SJSA1 (cell line): ENCODE data around the gene ZNF74. TPM values are rescaled to one million over a fixed set of nuclear protein-coding genes. Genes with fewer than 3 reads are reported as not detected.
A peak's percentile ranks its signal among the peaks of the same experiment; 100 is the strongest.
"Not testable (repeated sequence)": the region's sequence is repeated elsewhere in the genome, so short reads cannot be mapped to it uniquely, and the experiment has no call there.

Source experiments
- DNase-seq, 2 experiments: peaks; one replicate each; pipeline ENCODE4 v3.0.0-alpha.2; 2015 to 2020; ENCODE audit warnings: low spot score in 2 of 2, low read depth in 1 of 2
- H3K27ac ChIP-seq: fragments of 250-450 bp; sonication (Bioruptor Pico); 2 replicates; pipeline ENCODE4 v1.5.1; 2020; ENCODE audit warnings: mild to moderate bottlenecking, moderate library complexity
- H3K27me3 ChIP-seq: fragments of 250-450 bp; sonication (Bioruptor Pico); replicated peaks from 2 replicates; pipeline ENCODE4 v1.5.1; 2020; ENCODE audit warnings: mild to moderate bottlenecking, moderate library complexity
- H3K36me3 ChIP-seq: fragments of 250-450 bp; sonication (Bioruptor Pico); 2 replicates; pipeline ENCODE4 v1.5.1; 2020; ENCODE audit warnings: mild to moderate bottlenecking
- H3K4me1 ChIP-seq: fragments of 250-450 bp; sonication (Bioruptor Pico); replicated peaks from 2 replicates; pipeline ENCODE4 v1.6.1; 2021; ENCODE audit warnings: mild to moderate bottlenecking
- H3K4me3 ChIP-seq: fragments of 250-450 bp; sonication (Bioruptor Pico); 2 replicates; pipeline ENCODE4 v1.5.1; 2020; ENCODE audit warnings: mild to moderate bottlenecking
- H3K9me3 ChIP-seq: fragments of 250-450 bp; sonication (Bioruptor Pico); replicated peaks from 2 replicates; pipeline ENCODE4 v1.5.1; 2020; ENCODE audit warnings: mild to moderate bottlenecking
- total RNA-seq: library from RNA; depleted of rRNA; stranded (reverse); fragments of >200 nt; shearing (Covaris generic); gene quantifications from 2 replicates; pipeline ENCODE4 v1.2.3, GENCODE V29; 2014

The ZNF74 gene
- total RNA-seq, 1 experiment from 2014 or later = 11.5 TPM

DNA sequence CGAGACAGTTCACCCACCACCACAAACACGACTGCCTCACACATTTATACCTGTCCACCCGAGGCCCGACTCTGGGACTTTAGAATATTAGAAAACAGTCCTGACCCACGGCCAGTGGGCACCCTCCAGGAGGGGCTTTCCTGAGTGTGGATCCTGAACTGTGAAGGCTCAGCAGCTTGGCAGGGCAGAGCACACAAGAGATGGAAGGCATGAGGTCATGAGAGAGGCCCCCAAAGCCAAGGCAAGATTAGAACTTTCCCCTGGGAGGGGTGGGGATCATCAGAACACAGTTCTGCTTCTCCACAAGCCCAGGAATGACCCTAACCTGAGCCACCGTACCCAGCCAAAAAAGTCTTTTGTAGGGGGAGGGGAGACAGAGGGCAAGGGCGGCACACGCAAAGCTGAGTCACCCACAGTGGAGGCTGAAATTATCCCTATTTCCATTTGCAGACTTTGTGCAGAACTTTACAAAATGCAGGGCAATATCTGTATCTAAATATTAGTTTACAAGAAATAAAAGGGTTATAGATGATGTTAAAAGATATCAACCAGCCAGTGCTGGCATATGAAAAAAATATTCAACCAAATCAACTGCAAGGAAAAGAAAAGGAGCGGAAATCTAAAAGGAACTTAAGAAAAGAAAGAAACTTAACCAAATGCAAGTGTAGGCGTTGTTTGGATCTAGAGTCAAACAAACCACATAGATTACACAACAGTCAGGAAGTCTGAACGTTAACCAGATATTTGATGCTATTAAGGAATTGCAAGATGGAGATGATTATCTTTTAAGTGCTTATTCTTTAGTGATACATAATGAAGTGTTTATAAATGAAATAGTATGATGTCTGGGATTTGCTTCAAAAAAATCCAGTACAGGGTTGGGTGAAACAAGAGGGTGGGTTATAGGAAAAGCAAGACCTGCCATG is 29.4 kb upstream of the ZNF74 start:
- not testable (repeated sequence) for H3K9me3 ChIP-seq, H3K27ac ChIP-seq, H3K4me3 ChIP-seq, H3K4me1 ChIP-seq, H3K36me3 ChIP-seq, H3K27me3 ChIP-seq
- peak in 1 of 2 experiments; percentile 35 for DNase-seq

DNA sequence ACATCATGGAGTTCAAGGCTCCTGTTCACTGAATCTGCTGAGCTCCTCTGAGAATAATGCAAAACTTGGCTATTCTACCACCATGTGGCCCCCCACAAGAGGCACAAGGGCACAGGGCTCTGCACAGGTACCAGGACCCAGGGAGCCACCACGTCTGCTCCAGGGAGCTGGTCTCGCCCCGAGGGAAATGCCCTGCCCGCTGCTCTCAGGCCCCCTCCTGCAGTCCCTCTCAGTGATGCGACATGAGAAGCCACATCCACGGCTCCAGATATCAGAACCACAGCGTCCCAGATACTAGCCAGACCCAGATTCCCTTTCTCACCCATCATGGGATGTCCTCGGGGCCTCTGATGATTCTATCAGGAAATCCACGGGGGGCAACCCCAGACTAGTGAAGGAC is 27.1 kb upstream of the ZNF74 start:
- H3K27me3 ChIP-seq, H3K9me3 ChIP-seq, H3K27ac ChIP-seq, H3K4me3 ChIP-seq, H3K4me1 ChIP-seq, H3K36me3 ChIP-seq: not testable (repeated sequence)
- peak in 1 of 2 experiments; percentile 23 for DNase-seq

DNA sequence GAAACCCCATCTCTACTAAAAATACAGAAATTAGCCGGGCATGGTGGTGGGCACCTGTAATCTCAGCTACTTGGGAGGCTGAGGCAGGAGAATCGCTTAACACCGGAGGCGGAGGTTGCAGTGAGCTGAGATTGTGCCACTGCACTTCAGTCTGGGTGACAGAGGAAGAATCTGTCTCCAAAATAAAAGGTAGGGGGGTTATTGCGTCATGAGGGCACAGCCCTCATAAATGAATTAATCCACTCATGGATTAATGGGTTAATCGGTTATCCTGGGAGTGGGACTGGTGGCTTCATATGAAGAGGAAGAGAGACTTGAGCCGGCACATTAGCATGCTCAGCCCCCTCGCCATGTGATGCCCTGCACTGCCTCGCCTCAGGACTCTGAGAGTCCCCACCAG is 25.1 kb upstream of the ZNF74 start:
- H3K36me3 ChIP-seq, H3K4me3 ChIP-seq, H3K4me1 ChIP-seq, DNase-seq, H3K27ac ChIP-seq, H3K27me3 ChIP-seq, H3K9me3 ChIP-seq: not testable (repeated sequence)

DNA sequence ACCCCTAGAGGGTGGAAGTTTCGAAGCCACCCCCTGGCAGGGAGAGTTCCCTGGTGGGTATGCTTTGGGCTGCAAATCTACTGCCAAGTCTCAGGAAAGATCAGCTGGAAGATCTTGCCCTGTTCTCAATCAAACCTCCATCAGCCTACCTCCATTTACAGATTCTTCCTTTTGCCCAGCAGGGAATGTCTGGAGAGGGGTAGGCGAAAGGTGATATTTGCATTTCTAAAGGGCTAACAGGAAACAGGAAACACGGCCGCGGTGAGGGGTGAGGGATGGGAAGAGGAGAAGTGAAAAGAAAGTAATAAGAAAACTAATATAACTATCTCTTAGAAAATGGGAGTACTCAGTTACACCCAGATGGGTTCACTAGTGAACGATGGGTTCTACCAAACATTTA is 22.3 kb upstream of the ZNF74 start:
- H3K27me3 ChIP-seq, H3K9me3 ChIP-seq, H3K4me1 ChIP-seq, DNase-seq, H3K36me3 ChIP-seq, H3K27ac ChIP-seq, H3K4me3 ChIP-seq: not testable (repeated sequence)

DNA sequence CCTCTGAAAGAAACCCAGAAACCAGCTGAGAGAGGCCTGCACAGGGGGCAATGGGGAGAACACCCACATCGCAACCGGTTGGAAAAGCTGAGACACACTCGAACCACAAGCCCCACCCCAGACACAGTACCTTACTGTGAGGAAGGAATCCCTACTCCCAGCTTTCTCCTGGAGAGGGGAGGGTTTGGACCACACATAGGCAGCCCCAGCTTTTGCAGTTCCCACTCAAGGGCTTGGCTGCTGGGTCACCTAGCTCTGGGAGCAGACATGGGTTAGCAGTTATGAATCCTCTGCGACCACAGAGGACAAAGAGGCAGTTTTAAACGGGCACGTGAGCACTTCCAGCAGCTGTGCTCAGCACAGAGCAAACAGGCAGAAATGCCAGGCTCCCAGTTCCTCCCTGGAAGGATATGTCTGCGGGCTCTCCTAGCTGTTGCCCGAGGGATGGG is 21.5 kb upstream of the ZNF74 start:
- DNase-seq = peak; percentile 43 to 61
- not testable (repeated sequence) for H3K9me3 ChIP-seq, H3K4me3 ChIP-seq, H3K36me3 ChIP-seq, H3K4me1 ChIP-seq, H3K27ac ChIP-seq, H3K27me3 ChIP-seq

DNA sequence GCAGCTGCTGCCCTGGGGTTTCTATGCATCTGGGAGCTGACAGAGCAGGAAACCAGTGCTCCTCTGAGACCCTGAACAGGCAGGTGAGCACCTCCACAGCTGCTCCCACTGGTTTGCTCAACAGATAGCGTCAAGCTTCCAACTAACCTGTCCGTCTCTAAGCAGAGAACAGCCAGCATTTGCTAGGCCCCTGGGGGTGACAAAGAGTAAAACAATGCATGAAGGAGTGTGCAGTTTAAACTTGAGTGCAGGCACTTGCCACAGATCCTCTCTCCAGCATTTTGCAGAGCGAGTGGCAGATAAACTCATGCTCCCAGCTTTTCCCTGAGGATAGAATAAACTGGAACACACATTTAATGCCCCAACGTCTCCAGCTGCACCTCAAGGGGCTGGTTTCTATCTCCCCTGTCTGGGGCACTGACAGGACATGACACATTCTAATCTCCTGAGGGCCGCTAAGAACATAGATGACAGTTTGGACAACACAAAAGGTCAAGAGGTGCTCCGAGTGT is 20.7 kb upstream of the ZNF74 start:
- H3K27me3 ChIP-seq, H3K4me1 ChIP-seq, DNase-seq, H3K36me3 ChIP-seq, H3K27ac ChIP-seq, H3K4me3 ChIP-seq, H3K9me3 ChIP-seq: not testable (repeated sequence)

DNA sequence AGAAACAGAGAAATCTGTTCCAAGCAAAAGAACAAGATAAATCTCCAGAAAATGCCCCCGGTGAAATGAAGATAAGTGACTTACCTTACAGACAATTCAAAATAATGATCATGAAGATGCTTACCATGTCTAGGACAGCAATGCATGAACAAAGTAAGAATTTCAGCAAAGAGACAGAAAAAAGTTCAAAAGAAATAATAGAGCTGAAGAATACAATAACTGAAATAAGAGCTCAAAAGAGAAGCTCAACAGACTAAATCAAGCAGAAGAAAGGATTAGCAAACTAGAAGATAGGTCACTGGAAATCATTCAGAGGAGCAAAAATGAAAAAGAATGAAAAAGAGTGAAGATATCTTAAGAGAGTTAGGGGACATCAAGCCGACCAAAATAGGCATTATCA is 19.8 kb upstream of the ZNF74 start:
- H3K36me3 ChIP-seq, H3K9me3 ChIP-seq, H3K27ac ChIP-seq, H3K27me3 ChIP-seq, H3K4me3 ChIP-seq, H3K4me1 ChIP-seq, DNase-seq: not testable (repeated sequence)

DNA sequence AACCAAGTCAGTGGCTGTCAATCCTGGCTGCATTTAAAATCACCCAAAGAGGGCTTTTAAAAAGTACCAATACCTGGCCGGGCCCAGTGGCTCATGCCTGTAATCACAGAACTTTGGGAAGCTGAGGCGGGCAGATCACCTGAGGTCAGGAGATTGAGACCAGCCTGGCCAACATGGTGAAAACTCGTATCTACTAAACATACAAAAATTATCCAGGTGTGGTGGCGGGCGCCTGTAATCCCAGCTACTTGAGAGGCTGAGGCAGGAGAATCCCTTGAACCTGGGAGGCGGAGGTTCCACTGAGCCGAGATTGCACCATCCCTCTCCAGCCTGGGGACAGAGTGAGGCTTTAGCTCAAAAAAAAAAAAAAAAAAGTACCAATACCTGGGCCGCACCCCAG is 17.7 kb upstream of the ZNF74 start:
- H3K4me1 ChIP-seq, H3K27ac ChIP-seq, H3K9me3 ChIP-seq, DNase-seq, H3K36me3 ChIP-seq, H3K4me3 ChIP-seq, H3K27me3 ChIP-seq: not testable (repeated sequence)

DNA sequence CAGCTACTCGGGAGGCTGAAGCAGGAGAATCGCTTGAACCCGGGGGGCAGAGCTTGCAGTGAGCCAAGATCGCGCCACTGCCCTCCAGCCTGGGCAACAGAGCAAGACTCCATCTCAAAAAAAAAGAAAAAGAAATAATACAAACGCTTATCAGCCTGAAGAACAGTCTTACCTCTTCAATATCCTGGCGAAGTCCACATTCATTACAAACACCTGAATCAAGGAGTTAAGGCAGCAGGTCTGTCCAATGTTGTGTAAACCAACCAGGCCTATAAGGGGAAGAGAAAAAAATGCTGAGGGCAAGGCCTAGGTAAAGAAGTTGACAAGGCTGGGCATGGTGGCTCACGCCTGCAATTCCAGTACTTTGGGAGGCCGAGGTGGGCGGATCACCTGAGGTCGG is 17.0 kb upstream of the ZNF74 start:
- DNase-seq, H3K27ac ChIP-seq, H3K4me1 ChIP-seq, H3K36me3 ChIP-seq, H3K27me3 ChIP-seq, H3K4me3 ChIP-seq, H3K9me3 ChIP-seq: not testable (repeated sequence)

DNA sequence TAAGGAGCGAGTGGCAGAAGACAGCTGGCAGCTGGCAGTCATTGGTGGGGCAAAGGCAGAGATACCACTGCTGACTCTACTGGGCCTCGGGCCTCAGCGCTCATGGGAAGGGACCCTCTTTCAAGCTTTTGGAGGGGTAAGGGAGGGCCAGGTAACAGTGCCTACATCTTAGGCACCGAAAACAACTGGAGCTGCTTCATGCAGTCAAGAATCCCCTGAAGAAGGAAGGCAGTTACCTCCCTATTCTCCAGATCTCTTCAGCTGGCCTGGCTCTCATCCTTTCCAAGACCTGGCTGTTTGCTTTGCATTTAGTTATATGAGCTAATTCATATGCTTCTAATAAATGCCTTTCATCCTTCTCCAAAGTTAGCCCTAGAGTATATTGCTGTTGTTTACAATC is 15.8 kb upstream of the ZNF74 start:
- Histone ChIP-seq H3K27ac (no peak overlapping the region), H3K36me3 (no peaks in the 10 kb centered on the region), H3K4me1 (no peaks in the 10 kb centered on the region), H3K9me3 (no peaks in the 10 kb centered on the region), H3K4me3 (no peak overlapping the region), H3K27me3 (no peaks in the 10 kb centered on the region)
- no peak for DNase-seq

DNA sequence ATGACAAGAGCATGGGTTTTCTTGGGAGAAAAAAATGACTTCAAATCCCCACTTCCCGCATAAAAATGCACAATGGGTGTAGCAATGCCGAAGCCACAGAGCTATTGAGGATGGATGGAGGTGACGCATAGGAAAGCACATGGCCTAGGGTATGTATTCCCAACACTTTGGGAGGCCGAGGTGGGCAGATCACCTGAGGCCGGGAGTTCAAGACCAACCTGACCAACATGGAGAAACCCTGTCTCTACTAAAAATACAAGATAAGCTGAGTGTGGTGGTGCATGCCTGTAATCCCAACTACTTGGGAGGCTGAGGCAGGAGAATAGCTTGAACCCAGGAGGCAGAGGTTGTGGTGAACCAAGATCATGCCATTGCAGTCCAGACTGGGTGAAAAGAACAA is 15.3 kb upstream of the ZNF74 start:
- not testable (repeated sequence) for H3K4me1 ChIP-seq, H3K27me3 ChIP-seq, H3K4me3 ChIP-seq, H3K36me3 ChIP-seq, H3K9me3 ChIP-seq, H3K27ac ChIP-seq
- peak in 1 of 2 experiments; percentile 12 for DNase-seq

DNA sequence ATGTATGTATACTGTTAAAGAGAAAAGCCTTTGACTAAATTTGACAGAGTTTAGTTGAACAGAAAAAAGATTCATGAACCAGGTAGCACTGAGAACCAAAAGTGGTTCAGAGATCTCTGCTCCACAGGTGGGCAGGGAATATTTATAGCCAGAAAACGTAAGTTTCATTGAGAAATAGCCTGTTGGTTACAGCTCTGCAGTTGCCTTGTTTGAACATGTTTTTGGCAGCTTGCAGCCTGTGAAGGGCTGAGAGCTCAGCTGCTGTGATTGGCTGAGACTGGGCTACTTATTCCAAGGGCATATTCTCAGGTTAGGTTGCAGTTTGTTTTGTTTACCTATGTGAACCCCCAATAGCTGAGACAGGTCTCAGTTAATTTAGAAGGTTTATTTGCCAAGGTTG is 13.5 kb upstream of the ZNF74 start:
- no peak overlapping the region for H3K27ac ChIP-seq
- H3K4me3 ChIP-seq = no peak overlapping the region
- no peaks in the 10 kb centered on the region for H3K27me3 ChIP-seq
- H3K9me3 ChIP-seq = no peaks in the 10 kb centered on the region
- no peaks in the 10 kb centered on the region for H3K4me1 ChIP-seq
- DNase-seq = peak in 1 of 2 experiments; percentile 7
- no peaks in the 10 kb centered on the region for H3K36me3 ChIP-seq

DNA sequence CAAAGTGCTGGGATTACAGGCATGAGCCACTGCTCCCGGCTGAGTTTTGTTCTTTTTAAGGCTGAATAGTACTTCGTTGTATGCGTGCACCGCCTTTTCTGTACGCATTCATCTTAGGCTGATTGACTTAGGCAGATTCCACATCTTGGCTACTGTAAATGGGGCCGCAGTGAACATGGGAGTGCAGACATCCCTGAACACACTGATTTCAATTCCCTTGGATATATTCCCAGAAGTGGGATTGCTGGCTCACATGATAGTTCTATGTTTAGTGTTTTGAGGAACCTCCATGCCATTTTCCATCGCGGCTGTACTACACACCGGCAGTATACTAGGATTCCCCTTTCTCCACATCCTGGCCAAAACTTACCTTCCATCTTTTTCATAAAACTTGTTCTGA is 10.4 kb upstream of the ZNF74 start:
- no peak overlapping the region for H3K4me3 ChIP-seq
- H3K36me3 ChIP-seq = no peaks in the 10 kb centered on the region
- H3K9me3 ChIP-seq = no peaks in the 10 kb centered on the region
- H3K27ac ChIP-seq = no peak overlapping the region
- DNase-seq = no peak
- no peaks in the 10 kb centered on the region for H3K27me3 ChIP-seq
- no peaks in the 10 kb centered on the region for H3K4me1 ChIP-seq

DNA sequence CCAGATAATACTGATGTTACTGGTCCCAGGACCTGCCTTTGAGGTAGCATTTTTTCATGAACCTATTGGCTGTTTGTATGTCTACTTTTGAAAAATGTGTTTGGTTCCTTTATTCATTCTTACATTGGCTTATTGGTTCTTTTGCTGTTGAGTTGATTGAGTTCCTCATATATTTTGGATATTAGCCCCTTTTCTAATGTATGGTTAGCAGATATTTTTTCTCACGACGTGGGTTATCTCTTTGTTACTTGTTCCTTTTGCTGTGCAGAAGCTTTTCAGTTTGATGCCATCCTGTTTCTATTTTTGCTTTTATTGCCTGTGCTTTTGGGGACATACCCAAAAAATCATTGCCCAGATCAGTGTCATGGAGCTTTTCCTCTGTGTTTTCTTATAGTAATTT is 9.8 kb upstream of the ZNF74 start:
- no peaks in the 10 kb centered on the region for H3K36me3 ChIP-seq
- no peak overlapping the region for H3K4me3 ChIP-seq
- H3K27ac ChIP-seq = no peak overlapping the region
- no peaks in the 10 kb centered on the region for H3K4me1 ChIP-seq
- no peaks in the 10 kb centered on the region for H3K27me3 ChIP-seq
- no peak for DNase-seq
- no peaks in the 10 kb centered on the region; the same call in 1 of the 2 replicates for H3K9me3 ChIP-seq

DNA sequence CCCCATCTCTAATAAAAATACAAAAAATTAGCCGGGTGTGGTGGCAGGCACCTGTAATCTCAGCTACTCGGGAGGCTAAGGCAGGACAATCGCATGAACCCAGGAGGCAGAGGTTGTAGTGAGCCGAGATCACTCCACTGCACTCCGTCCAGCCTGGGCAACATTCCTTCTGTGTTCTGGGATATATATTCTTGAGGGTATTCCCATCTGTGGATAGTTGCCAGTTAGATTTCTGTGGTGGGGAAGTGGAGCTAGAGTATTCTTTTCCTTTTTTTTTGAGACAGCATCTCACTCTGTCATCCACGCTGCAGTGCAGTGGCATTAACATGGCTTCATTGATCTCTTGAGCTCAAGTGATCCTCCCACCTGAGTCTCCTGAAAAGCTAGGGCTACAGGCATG is 9.1 kb upstream of the ZNF74 start:
- Histone ChIP-seq H3K4me3 (no peak overlapping the region), H3K27ac (no peak overlapping the region), H3K9me3 (no peaks in the 10 kb centered on the region; the same call in 1 of the 2 replicates), H3K36me3 (no peaks in the 10 kb centered on the region), H3K4me1 (no peaks in the 10 kb centered on the region), H3K27me3 (no peaks in the 10 kb centered on the region)
- DNase-seq = no peak
